NCI-H1105 (cell line): ENCODE results near the gene PMVK.

Experiments used
- DNase-seq: peaks from one replicate; lab custom pipeline; 2025; lab: John Stamatoyannopoulos, UW

Gene PMVK

DNA sequence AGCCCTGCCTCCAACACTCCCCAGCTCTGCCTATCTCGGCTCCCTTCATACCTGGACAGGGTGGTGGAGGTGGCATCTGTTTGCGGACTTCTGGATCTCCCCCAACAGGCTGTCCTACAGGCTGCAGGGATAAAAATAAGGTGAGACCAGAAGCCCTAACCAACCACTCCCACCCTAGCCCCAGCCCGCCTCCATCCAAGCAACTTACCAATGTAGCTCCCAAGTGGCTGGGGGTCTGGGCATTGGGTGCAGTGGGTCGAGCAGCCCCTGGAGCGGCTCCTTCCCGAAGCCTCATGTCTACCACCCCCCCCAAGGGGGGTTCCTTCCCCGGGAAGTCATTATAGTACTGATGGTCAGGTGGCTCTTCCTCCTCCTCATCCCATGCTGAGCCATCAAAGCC, 29.6 kb upstream of the PMVK start:
- no peak for DNase-seq

DNA sequence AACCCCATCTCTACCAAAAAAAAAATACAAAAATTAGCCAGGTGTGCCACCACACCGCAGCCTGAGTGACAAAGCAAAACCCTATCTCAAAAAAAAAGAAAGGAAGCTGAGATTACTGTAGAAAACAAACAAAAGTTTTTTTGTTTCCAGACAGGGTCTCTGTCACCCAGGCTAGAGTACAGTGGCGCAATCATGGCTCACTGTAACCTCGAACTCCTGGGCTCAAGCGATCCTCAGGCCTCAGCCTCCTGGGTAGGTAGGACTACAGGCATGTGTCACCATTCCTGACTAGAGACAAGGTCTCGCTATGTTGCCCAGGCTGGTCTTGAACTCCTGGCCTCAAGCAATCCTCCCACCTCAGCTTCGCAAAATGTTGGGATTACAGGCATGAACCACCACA, 27.8 kb upstream of the PMVK start:
- no peak for DNase-seq

DNA sequence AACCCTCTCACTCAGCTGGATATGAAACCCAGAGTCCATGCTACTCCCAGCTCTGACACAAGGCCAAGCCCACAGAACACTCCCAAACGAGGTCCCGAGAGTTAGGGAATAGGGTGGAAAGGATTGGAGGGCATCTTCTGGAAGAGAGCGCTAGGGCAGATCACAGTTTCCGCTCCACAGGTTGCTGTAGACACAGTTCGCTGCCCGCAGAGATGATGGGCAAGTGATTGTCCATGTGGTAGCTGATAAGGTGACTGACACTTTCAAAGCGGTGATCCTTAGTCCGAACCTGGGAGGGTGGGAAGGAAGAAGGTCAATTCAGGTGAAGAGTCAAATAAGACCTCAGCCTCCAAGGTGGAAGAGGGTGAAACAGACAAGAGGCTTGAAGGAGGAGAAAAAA, 27.1 kb upstream of the PMVK start:
- DNase-seq: no peak

DNA sequence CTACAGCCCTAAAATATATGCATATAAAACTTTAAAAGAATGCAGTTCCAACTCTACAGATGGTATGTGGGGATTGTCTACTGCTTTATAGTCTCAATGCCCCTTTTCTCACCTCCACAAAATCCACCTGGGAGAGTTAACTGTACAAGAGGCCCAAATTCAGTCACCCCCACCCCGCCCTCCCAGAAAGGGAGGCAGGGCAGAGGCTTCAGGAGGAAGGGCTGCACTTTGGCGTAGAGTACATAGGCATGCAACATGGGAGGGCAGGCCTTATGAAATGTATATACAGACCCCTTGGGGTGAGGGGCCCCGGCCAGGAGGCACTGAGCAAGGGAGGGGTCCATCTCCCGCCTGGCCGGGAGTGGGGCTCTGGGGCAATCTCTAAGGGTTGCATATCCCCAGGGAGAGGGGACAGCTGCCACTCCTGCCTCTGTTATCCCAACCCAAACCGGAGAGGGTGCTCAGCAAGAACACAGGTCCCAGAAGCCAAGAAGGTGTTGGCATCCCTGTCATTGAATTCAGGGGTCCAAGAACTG, 26.3 kb upstream of the PMVK start:
- no peak for DNase-seq

DNA sequence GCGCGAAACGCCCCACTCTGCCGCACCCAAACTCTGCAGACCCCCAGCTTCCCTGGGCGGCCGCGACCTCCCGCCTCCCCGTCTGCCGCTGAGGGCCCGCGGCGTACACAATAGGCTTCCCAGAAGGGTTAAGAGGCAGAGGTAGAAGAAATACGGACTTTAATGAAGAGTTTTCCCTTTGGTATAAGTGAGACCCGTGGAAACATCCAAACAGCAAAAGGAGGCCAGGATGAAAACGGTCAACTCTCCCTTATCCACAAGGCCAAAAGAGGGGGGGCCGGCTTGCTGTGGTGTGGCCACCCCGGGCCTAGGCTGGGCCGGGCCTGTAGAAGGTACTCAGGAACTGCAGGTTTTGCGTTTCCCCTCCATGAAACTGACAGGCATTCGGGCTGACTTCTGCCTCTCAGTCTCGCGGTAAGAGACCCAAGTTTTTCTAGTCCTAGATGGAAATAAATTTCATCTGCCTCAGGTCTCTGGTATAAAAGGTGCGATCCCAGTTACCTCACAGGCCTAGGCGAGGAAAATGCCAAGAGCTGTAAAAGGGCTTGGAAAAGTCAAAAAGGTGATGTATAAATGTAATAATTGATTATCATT, 25.7 kb upstream of the PMVK start:
- peak; percentile 11 for DNase-seq

DNA sequence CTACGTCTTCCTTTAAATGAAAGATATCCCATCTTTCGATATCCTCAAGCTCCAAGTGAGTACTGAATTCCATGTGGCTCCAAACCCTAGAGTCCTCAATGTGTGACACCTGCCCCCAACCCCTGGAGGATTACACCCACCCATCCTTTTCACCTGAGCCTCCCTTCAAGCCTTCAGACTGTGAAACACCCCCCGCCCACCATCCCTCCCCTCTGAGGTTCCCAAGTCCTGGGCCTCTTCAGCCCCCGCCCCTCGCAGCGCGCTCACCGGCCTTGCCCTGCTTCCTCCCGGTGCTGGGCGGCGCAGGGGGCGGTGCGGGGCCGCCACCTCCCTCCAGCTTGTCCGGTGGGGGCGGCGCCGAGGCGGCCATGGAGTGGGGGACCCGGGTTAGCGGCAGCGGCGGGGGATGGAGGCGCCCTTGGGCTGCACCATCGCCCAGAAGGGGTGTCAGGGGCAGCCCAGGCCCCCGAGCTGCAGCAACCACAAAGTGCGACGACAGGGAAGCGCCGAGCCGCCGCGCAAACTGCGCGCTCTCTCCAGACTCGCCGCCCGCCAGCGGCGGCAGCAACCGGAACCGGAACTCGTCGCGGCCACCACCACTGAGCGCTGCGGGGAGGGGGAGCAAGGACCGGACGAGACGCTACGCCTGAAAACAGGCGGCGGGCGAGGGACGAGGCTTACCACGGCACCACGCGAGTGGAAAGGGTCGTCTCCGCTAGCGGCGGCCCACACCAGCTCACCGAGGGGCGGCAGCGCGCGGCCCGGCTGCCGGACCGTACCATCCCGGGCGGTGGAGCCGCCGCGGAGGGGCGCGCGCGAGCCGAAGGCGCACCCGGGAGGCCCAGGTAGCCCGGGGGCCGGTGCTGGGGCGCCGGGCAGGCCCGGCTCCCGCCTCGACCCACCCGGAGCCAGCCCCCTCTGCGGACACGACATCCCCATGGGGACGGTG, 25.0 kb upstream of the PMVK start, which contains the start of gene PYGO2:
TSS of gene PYGO2 (minus strand) at position 576 of the 949 bp plus-strand sequence. CDS start at position 370, 206 bp downstream.
- DNase-seq: peak; percentile 68

DNA sequence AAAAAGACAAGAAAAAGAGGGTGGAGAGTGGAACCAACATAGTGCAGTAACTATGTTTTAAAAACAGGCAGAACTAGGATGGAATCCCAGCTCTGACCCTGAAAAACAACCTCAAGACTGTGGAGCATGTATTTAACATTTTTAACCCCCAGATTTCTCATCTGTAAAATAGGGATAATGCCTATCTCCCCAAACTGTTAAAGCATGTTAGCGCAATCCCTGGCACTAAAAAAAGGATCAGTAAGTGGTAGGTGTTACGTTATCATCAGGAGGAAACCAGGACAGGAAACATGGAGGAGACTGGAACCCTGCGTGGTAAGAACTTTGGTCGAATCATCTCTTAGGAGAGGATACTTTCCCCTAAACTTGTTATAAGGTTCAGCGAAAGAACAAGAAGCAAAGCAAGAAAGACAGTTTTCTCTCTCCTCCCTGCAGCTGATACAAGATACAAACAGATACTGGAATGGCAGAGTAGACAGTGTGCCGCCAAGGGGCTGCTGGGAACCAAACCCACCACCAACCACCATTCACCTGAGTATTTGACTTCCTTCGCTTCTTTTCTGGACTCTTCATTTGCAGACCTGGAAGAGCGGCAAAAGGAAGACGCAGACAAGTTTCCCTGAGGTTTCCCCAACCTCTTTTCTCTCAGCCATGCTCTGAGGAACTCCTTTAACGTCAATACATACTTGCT, 24.1 kb upstream of the PMVK start:
- no peak for DNase-seq

DNA sequence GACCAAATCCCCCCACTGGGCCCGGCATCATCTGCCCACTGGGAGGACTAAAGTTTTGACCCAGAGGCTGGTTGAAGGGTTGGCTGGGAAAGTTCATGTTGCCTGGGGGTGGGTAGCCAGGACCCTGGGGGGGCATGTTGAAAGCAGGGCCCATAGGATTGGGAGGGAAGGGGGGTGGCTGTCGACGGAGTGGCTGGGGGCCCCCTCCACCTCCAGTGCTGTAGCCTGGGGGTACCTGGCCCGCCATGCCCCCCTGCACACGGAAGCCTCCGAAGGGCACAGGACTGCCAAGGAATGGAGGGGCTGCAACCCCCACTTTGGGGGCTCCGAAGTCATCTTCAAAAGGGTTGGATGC, 22.9 kb upstream of the PMVK start:
- DNase-seq: no peak

DNA sequence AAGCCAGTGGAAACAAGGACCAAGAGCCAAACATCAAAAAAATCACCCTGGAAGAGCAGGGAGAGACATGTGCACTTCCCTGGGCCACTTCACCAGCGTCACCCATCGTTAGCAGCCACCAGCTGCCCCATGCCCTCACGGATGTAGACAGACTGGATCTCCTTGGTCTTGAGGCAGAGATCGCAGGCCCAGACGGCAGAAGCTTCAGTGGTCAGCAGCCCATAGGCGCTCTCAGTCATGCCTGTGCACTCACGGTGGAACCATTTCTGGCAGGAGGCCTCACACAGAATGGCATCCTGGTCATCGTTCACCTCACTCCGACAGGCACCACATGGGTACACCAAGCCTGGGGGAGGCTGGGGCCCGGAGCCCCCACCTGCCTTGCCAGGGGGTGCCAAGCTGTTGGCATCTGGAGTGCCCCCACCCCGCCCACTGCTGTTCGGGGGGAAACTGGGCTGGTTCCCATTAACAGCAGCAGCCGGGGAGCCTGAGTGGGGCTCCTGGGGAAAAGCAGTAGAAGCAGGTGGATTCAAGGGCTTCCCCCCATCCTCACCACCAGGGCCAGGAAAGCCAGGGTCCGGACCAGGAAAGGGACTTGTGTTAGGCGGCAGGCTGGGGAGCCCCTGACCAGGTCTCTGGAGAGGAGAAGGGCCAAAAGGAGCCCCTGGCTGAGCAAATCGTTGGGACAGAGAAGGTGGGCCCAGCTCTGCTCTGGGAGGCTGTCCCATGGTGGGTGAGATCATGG, 22.3 kb upstream of the PMVK start:
- no peak for DNase-seq

DNA sequence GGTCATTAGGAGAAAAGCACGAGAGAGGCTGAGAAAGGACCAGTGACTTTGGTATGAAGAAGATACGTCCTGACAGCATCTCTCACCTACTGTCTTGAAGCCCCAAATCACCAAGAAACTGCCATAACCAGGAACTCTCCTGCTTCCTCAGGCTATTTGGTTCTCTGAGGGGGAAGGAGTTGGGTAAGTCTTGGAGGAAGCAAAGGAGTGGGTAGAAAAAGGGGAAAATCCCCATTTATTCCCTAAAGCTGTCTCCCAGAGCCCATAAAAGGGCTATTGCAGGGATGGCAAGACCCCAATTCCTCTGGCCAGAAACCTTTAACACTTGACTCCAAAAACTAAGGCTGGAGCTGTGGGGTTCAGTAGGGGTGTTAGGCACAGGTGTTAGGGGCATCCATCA, 21.5 kb upstream of the PMVK start:
- no peak for DNase-seq

DNA sequence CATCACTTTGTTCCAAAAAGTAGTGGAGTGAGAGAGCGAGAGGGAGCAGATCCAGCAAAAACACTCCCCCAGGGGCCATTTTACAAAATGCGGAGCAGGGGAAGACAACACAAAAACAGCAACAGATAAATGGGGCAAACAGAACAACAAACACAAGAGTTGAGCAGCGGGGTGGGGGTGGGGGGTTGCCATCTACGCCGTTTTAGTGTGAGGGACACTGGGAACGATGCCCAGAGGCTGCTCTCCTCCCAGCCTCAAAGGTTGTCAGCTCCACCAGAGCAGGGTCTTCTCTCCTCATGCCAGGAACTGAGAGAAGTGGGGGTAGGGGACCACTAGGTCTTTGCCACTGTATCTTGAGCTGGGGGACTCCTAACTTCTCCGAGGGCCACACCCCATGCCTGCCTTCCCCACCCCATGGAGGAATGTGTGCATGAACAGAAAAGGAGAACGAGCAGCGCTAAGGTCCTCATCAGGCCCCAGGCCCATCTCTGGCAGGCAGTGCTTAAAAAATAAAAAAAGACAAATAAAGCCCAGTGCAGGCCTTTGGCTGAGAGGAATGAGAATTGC, 20.7 kb upstream of the PMVK start:
- no peak for DNase-seq

DNA sequence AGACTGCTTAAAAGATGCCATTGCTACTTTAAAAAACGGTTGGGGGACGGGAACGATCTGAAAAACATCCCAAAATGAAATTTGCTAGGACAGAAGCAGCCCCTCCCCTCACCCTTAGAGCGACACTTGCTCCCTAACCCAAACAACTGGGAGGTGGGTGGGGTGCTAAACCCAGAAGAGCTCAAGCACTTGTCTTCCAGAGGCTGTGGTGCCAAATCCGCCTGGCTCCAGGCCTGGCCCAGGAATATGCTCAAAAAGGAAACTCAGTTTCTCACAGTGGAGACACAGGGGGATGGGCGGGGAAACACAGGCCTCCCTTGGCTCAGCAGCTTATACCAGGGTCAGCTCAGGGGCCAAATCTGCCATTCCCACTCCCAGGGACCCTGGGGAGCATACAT, 20.0 kb upstream of the PMVK start:
- peak; percentile 38 for DNase-seq

DNA sequence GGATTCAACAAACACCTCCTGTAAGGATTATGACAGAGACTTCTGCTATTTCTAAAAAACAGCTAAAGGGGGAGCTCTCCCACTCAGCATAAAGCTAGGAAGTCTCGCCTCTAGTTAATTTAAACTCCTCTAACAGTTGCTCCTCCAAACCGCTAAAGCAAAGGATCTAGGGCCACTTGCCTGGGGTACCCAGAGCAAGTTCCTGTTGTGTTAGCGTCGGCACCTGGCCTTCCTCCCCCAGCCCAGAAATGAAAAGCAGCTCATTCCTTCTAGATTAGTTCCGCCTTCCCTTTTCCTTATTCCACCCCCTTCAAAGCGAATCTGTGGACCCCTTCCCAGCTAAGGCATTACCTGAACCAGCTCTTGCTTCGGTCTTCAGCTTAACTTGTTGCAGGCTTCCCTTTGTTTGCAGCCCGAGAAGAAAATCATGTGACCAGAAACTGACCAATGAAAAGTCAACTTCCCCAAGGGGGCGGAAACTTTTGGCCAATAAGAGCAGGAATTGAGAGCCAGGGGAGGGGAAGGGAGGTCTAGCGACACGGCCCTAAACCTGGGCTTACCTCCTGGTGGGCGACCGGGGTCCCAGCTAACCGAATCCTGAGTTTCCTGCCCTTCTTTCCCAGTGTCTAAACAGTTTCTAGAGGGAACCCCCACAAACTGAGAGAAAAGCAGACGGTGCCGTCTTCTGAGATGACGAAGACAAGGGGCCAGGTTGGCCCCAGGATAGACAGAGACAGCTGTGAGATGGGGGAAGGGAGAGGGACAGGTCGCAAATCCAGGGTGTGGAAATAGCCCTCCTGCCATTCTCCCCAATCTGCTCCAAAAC, 19.4 kb upstream of the PMVK start, which contains the start of gene PBXIP1:
TSS of gene PBXIP1 (minus strand) at position 382 of the 826 bp plus-strand sequence. CDS start 2,378 bp downstream, outside the sequence.
- peak; percentile 88 for DNase-seq

DNA sequence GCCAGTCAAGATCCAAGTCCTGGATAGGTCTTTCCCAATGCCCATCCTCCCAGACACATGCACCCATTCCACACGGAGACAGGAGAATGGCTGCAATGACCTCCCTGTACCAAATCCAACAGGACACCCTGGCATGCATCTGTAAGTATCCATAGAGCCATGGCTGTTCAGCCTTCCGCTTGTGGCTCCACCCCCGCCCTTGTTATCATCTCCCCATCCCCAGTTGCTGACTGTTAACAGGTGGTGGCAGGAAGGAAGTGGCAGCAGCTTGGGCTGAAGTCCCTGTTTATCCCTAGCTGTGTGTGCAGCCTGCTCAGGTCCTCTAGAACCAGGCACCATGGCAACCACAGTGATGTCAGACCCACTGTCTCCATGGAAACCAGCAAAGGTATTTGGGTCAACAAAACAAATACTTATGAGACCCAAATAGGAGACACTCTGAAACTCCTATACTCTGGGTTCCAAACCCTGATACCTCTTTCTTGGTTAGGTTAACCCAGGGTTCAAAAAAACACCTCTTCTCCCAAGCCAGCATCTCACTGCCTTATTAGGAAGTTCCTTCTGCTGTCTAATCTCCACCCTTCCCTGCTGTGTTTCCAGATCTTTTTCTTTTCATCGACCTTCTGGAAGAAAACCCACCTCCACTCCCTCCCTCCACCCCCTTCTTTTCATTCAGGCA, 18.7 kb upstream of the PMVK start:
- peak; percentile 81 for DNase-seq

DNA sequence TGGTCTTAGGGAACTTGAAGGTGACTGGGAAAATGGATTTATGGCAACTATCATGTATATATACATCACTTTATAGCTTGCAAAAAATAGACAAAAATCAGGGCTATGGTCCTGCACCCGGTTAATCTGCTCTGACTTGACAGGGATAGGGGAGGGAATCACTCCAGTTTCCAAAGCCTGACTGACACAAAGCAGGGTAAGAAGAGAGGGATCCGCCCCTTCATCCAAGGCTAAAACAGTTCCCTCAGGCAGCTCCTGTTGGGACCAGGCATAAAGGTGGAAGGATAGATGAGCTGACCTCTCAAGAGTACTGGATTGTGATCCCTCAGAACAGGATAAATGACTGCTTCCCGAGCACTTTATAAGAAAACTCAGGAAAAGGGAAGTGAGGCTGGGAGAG, 18.0 kb upstream of the PMVK start:
- DNase-seq: no peak

DNA sequence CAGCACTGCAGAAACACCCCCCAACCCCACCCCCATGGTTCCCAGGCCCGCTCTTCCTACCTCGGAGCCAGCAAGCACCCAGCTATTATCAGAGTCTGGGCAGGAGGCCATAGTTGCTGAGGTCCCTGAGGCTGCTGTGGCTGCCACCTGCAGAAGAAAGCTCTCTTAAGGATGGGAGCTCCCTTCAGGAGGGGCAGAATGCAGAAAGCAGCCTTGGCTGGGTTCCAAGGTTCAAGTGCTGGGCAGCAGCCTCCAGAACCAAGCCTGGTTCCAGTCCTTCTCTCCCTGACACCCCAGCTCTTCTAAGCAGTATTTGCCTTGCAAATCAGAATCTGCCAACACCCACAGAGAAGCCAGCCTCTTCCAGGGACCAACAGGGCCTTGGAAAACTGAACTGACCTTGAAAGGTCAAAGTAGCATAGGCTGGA, 17.1 kb upstream of the PMVK start:
- no peak for DNase-seq

DNA sequence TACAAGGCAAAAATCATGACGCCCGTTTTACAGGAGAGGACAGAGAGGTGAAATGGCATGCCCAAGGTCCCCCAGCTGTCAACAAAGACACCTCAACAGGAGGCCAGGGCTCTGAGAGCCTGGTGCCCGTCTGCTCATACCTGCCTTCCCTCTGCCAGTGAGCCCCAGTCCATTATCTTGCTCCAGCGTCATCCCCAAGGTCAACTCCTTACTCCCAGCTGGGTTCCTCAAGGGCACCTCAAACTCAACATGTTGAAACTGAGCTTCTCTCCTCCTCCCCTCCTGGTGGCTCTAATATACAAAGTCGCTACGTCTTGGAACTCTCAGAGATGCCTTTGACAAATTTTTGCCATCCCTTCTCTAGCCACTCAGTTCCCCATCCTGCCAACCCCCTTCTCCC, 16.1 kb upstream of the PMVK start:
- no peak for DNase-seq

DNA sequence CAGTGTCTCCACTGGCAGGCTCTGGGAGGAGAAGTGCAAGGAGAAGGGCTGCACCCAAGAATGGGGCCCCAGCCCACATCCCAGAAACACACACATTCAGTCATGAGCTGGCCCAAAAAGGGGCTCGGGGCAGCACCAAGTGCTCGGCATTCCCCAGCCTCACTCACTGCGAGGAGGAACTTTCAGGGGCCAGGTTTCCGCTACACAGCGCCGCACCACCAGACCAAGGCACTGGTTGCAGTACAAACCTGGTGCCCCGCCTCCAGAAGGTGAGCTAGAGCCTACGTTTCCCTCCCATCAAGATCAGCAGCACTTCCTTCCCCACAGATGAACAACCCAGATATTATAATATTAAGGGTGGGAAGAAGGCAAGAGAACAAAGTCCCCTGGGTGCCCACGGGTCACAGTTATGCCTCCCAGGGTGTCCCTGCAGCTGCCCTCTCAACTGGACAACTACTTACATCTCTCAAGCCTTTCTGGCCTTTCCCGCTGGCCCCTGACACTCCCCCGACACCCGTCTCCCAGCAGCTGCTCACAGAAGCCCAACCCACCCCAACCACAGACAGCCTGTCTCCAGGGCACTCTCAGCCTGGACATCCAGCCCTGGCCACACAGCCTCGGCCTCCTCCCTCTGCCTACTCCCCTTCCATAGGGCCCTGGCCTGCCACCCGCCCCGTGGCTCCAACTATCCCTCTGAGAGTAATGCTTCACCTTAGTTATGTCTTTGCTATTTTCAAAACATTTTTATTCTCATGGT, 15.6 kb upstream of the PMVK start:
- no peak for DNase-seq

DNA sequence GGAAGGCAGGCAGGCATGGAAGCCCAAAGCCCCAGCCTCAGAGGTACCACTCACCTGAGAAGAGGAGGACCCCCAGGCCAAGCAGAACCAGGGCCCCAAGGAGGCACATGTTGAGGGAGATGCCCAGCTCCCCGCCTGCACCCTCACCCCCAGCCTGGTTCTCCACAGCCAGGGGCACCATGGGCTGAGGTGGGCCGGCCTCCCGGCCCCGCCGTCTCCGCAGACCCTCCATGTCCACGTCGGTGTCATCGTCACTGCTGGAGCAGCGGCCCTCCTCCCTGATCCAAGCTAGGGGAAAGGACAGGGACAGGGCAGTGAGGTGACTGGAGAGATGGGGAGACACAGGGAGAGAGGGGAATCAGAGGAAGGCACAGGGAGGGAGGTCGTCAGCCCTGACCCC, 11.6 kb upstream of the PMVK start:
- no peak for DNase-seq
